ENCODE results near the gene TMCO4.

DNA sequence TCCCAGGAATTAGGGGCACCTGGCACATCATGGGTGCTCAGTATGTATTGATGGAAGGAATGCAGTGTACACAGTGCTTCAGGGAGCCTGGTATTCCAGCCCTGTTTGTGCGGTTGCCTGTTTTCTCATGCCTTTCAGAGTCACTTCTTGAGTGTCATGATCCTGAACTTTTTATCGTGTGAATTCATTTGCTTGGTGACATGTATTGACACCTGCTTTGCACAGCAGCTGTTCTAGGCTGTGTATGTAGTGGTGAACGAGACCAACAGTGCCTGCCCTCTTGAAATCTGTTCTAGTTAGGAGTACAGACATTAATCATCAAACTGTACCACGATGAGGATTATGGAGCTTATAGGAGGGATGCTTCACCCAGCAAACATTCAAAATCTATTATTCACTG lies 128.9 kb downstream of the TMCO4 start:
- TF ChIP-seq, protein P1, sequence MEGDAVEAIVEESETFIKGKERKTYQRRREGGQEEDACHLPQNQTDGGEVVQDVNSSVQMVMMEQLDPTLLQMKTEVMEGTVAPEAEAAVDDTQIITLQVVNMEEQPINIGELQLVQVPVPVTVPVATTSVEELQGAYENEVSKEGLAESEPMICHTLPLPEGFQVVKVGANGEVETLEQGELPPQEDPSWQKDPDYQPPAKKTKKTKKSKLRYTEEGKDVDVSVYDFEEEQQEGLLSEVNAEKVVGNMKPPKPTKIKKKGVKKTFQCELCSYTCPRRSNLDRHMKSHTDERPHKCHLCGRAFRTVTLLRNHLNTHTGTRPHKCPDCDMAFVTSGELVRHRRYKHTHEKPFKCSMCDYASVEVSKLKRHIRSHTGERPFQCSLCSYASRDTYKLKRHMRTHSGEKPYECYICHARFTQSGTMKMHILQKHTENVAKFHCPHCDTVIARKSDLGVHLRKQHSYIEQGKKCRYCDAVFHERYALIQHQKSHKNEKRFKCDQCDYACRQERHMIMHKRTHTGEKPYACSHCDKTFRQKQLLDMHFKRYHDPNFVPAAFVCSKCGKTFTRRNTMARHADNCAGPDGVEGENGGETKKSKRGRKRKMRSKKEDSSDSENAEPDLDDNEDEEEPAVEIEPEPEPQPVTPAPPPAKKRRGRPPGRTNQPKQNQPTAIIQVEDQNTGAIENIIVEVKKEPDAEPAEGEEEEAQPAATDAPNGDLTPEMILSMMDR (IDR thresholded peaks at IDR 0.05; ENCODE audit: low read length): no peak
- TF ChIP-seq EZH2 (IDR thresholded peaks at IDR 0.05; ENCODE audit: borderline replicate concordance, low read length): no peak
